HG02938 (cell line): ENCODE data around the gene USP36.
"Not testable (repeated sequence)": the region's sequence is repeated elsewhere in the genome, so short reads cannot be mapped to it uniquely, and the experiment has no call there.

ENCODE experiments used
- ATAC-seq: cut with Tn5 transposase; IDR thresholded peaks from one replicate; pipeline ENCODE4 v1.9.1; 2021; ENCODE audit warnings: mild to moderate bottlenecking, moderate library complexity; ENCODE audit not compliant: unreplicated experiment

USP36 gene

DNA sequence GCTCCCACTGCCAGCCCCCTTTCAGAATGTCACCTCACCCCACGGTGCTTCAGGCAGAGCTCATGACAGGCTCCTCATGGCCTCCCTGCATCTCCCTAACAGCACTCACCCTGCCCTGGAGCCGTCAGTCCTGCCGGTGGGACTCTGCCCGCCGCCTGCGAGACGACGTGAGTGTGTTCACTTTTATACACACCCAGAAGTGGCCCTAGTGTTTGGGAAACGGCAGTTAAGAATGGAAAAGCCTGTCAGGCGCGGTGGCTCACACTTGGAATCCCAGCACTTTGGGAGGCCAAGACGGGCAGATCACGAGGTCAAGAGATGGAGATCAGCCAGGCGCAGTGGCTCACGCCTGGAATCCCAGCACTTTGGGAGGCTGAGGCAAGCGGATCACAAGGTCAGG is 46.2 kb downstream of the USP36 start:
- no peak for ATAC-seq

DNA sequence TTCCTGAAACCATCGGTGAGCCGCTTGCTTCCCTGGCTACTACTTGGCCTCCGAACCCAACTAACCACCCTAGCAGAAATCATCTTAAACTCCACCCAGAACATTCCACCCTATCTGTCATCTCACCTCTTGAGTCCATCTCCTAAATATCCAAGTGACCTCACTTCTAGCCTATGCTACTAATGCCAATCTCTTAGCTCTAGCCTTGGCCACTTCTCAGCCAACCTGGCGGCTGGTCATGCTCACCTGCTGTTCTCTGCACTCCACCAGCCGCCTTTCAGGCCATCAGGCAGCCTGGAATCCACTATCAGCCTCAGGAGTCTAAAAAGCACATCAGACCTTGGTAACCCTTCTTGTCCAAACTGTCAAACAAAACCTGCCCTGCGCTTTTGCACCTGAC is 46.6 kb downstream of the USP36 start:
- ATAC-seq: no peak

DNA sequence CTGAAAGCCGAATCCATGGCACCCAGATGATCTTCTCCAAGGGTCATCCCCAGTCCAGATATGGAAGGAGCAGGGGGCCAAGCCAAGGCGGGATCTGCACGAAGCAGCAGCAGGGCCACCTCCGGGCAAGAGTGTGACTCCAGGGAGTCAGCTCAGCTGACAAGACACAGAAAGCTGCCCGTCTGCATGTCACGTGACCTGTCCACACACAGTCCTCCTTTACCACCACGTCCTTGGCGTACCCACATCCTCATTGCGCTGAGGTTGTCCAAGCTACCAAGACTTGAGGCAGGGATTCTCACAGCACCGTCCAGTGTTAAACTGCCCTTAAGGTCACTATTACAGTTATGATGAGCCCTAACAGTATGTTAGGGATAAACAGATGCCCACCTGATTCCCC is 47.2 kb downstream of the USP36 start:
- ATAC-seq: no peak

DNA sequence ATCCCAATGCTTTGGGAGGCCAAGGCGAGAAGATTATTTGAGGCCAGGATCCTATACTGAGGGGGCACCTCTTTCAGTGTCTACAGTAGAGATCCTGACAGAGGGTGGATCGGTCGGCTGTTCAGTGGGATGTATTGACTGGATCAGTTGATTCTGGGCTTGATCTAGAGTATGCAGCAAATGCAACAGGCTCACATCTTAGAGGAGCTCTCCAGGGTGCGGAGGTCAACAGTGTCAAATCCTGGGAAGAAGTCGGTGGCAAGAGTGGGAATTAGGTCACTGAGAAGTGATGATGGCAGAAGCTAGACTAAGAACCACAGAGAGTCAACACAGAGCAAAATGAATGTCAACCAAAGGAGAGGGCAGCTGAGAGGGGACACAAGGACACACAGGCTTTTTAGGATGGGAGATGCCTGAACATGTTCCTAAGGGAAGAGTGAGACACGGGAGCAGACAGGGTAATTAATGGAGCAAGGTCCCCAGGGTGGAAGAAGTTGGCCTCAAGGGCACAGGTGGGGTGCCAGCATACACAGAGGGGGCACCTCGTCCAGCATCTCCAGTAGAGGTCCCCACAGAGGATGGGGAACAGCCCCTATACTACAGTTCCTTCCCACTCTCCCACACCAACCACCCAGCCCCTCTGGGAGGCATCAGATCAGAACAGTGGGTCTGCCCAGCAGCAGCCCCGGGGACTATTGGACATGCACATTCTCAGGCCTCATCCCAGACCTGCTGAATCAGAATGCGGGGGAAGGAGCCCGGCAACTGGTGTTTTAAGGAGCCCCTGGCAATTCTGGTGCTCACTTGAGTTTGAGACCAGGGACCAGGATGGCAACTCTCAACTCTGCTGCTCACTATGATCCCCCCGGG is 48.5 kb downstream of the USP36 start:
- no peak for ATAC-seq

DNA sequence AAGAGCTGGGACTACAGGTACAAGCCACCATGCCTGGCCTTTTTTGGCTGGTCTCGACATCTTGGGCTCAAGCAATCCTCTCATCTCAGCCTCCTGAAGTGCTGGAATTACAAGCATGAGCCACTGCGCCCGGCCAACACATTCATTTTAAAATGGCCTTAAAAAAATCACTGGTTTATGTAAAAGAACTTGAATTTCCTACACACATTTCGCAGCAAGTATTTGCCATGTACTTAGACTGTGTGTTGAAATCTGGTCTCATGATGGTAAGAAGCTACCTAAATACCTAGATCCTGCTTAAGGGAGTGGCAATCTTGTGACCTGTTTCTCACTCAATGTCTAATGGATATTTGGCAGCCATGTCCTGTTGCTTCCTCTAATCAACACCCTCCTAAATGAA is 50.1 kb downstream of the USP36 start:
- no peak for ATAC-seq

DNA sequence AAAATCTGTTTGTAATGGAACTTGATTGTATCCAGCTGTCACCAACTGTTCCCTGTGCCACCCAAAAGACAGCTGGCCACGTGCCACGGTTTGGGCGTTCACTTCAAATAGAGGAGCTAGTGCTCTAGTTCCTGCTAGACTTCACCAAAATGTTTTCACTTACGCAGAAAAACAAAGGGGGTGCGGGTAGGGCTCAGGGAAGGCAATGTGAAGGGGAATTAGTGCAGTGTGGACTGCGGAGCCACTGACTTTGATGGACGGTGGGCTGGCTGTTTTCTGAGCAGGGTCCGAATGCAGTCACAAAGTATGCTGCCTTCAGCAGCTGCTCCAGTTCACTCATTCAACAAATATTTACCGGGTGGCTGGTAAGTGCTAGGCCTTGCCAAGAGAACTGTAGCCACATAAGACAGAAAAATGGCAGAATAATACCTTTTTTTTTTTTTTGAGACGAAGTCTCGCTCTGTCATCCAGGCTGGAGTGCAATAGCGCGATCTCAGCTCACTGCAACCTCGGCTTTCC is 50.9 kb downstream of the USP36 start:
- ATAC-seq: no peak

DNA sequence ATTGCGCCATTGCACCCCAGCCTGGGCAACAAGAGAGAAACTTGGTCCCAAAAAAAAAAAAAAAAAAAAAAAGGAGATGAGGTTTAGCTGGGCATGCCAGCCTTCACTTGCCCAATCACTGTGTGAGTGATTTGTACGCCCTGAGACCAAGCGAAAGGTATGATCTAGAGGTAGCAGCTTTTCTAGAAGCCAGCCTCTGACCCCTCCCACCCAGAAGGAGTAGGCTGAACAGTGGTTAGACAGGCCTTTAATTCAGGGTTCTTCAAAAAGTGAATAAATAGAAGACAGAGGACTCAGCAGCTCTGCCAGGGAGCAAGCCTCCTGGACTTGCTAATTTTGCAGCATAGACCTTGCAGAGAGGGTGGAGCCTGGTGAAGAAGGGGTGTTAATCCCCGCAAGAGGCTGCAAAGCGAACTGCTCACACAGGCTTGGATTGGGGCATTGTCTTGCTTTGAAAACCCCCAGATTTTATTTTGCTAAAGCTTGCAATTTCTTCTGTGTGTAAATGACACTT is 51.4 kb downstream of the USP36 start:
- ATAC-seq: no peak

DNA sequence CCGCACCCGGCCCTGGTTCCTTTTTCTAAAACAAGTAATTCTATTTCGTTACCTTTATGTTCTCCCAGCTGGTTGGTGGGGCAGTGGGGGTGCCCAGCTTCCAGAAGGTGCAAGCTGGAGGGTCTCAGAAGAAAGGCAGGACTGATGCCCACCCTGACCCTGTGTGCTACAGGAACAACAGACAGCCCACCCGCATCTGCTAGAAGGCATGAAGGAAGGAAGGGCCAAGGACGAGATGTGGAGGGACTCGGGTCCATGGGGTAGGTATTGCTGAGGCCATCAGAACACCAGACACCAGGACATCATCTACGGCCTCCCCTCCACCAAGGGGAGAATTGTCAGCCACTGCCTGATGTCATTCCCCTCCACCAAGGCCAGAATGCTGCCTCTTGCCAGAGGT is 52.2 kb downstream of the USP36 start:
- no peak for ATAC-seq

DNA sequence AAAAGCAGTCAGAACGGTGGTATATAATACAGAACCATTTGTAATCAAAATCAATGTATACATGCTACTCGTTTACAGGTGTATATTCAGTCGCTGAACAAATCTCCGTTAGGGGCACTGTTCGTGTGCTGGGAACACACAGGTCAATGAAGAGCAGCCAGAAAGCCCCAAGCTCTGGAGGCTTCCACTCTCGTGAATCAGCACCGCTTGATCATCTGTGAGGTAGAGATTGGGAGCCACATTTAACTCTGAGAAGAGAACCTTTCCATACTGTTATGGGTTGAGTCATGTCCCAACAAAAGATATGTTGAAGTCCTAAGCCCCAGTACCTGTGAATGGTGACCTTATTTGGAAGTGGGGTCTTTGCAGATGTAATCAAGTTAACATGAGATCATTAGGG is 53.2 kb downstream of the USP36 start:
- no peak for ATAC-seq

DNA sequence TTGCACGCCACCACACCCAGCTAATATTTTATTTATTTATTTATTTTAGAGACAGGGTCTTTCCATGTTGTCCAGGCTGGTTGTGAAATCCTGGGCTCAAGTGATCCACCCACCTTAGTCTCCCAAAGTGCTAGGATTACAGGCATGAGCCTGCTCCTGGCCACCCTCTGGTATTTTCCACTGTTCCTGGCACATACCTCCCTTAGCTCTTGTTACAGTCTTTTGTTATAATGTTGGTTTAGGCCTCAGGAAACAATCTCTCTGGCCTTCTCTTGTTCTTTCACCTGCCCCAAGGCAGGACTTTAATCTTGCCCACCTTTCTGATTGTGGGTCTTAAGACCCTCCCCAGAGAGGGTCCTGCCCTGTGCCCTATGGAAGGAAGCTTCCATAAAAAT is 55.0 kb downstream of the USP36 start:
- ATAC-seq: no peak

DNA sequence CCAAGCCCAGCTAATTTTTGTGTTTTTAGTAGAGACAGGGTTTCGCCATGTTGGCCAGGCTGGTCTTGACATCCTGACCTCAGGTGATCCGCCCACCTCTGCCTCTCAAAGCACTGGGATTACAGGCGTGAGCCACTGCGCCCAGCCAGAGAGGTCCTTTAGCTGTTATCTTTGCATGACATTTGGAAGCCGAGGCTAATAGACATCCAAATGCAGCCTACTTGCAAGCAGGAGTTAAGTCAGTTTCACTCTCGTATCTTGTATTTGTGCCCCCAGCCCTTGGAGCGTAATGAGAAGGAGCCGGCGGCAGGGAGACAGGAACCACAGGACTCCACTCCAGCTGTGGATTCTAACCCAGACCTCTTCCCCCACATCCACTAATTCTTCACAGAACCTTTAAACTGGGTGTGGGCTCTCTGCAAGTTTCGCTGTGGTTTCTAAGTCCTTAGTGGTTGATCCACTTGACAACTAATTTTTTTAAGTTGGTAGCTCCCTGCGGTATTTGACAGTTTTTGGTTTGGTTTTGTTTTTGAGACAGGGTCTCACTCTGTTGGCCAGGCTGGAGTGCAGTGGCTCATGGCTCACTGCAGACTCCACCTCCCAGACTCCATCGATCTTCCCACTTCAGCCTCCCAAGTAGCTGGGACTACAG is 55.5 kb downstream of the USP36 start:
- no peak for ATAC-seq

DNA sequence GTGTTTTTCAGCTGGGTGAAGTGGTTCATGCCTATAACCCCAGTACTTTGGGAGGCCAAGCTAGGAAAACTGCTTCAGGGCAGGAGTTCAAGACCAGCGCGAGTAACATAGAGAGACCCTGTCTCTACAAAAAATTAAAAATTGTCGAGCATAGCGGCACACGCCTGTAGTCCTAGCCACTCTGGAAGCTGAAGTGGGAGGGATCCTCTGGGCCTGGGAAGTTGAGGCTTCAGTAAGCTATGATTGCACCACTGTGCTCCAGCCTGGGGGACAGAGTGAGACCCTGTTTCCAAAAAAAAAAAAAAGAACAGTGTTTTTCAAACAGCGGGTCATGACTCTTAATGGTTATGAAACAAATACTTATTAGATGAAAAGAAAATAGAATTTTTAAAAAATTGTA is 56.3 kb downstream of the USP36 start:
- no peak for ATAC-seq

DNA sequence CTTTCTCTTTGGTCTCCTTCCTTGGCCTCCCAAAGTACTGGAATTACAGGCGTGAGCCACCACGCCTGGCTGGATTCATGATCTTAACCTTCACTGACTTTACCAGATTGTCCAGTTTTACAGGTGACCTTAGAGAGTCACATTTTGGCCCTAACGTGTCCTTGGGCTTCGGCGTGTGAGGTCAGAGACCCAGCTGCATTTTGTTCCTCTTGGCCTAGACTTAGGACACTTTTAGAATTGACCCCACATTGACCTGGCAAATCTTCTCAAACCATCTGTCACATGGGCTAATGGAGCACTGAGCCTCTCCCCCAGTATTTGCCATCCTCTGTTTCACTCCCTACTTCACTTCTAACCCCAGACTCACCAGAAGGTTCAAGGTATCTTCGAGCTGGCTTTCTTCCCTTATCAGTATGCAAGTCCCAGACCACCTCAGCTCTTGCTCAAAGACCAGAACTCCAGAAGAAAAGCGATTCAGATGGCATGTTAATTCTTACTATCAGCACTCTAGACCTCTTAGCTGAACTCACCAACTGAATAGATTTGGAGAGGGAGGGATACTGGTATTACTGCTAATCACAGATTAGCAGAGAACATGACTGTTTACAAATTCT is 56.8 kb downstream of the USP36 start:
- ATAC-seq: no peak

DNA sequence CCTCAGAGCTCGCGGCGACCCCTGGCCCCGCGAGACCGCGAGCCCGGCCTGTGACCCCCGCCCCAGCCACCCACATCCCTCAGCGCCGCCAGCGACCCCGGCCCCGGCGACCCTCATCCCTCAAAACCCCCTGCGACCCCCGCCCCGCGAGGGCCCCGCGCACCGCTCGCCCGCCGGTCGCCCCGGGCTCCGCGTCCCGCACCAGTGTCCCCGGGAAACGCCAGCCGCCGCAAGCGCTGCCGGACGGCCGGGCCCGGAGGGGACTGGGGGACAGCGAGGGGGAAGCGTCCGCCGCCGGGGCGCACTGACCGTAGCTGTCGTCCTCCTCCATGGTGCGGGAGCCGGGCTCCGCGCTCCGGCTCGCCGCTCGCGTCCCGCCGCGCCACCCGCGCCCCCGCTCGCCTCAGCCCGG is 58.7 kb downstream of the USP36 start, which contains the start of gene CYTH1:
Gene CYTH1 (minus strand): TSS at position 381 of the 412 bp plus-strand sequence. CDS start 50 bp downstream, at position 331.
- peak; percentile 2 for ATAC-seq

DNA sequence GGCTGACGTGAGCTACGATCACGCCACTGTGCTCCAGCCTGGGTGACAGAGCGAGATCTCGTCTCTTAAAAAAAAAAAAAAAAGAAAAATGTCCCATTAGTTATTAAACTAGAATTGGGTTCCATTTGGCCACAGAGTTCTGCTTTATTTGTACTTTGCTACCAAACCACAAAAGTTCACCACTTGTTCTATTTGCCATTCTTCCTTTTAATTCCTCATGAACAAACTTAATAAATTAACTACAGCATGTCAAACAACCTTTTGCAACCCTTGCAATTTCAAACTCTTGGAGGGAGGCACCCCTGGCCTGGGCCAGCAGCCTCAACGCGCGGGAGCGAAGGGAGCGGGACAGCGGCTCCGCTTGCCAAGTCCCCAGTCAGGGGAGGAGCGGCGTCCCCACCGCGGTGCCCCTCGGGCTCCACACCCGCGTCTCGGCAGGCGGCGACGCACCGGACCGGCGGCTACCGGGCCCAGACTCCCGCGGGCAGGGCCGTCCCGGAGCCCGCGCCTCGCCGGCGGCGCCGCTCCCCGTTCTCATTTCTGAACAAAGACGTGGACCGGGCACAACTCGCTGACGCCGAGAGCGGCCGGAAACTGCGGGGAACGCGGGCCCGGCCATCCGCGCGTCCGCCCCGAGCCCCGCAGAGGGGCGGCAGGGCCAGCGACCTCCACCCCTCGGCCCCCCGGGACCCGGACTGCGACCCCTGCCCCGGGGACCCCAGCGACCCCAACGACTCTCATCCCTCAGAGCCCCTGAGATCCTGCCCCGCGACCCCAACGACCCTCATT is 59.3 kb downstream of the USP36 start:
- peak; percentile 4 for ATAC-seq

DNA sequence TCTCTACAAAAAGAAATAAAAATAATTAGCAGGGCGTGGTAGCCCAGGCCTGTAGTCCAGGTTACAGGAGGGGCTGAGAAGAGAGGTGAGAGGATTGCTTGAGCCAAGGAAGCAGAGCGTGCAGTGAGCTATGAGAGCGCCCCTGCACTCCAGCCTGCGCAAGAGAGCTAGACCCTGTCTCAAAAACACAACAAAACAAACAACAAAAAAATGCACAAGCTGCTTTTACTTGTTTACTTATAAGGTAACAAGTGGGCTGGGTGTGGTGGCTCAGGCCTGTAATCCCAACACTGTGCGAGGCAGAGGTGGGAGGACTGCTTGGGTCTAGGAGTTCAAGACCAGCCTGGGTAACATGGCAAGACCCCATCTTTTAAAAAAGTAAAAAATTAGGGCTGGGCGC is 60.3 kb downstream of the USP36 start:
- no peak for ATAC-seq

DNA sequence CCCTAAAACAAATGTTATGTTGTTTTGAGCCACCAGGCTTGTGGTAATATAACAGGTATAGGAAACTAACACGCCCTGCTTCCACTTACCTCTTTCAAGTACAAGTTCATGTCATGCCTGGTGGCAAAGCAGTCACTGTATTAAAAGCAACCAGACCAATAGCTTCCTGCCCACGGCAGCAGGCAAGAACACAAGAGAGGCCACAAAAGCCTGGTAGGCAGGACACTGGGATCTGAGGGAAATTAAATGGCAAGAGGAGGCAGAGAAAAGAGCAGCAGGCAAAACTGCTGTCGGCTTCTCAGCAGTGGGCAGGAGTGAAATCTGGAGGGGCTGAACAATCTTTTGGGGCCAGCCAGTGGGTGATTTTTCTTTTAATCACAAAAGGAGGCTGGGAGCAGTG is 60.8 kb downstream of the USP36 start:
- ATAC-seq: no peak

DNA sequence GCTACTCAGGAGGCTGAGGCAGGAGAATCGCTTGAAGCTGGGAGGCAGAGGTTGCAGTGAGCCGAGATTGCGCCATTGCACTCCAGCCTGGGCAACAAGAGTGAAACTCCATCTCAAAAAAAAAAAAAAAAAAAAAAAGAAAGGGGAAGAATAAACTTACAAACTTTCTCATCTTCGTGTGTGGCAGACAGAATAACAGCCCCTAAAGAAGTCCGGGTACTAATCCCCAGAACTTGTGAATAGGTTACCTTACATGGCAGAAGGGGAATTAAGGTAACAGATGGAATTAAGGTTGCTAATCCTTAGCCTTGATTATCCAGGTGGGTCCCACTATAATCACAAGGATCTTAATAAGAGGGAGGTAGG is 61.3 kb downstream of the USP36 start:
- ATAC-seq: not testable (repeated sequence)

DNA sequence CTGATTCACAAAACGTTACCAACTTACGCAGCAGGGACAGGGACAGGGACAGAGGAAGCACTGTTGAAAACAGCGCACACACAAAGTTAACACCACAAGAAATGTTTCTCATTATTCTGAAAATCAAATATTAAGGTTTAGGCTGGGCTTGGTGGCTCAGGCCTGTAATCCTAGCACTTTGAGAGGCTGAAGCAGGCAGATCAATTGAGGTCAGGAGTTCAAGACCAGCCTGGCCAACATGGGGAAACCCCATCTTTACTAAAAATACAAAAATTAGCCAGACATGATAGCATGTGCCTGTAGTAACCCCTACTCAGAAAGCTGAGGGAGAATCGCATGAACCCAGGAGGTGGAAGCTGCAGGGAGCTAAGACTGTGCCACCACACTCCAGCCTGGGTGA is 62.7 kb downstream of the USP36 start:
- ATAC-seq: no peak

DNA sequence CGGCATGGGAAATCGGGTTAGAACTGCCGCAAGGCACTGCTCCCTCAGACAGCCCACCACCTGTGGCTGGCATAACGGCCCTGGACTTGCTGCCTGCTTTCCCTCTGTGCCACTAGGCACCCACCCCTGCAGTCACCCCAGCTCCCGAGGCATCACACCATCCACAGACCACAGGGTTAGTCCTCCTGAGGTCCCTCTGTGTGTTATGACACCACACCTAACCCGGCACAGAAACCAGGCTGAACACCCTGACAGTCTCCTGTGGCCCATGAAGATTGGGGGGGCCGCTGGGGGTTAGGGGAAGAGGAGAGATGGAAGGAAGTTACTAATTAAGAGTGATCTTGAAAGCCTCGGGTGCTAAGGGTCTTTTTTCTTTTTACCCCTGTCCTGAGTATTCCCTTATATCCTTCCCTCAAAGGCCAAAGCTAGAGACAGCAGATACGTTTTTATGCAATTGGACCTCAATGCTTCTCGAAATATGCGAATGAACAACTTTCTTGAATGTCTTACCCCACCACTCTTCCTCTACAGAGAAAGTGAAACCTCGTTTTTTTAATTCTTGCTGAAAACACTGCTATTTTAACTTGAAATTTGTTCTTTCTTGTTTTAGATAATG is 65.5 kb downstream of the USP36 start:
- ATAC-seq: peak; percentile 38
